CD4-positive, alpha-beta T cell treated with Interleukin-2 at 100 ng/mL for 4 hours (primary cell): ENCODE data around the gene TTC28.
"Not testable (repeated sequence)": the region's sequence is repeated elsewhere in the genome, so short reads cannot be mapped to it uniquely, and the experiment has no call there.

Experiments used
- DNase-seq: peaks from one replicate; pipeline ENCODE4 v3.0.0-alpha.2; 2020; ENCODE audit warnings: low spot score

TTC28 gene

GRCh38 chr22:28557184-28557583, 122.5 kb downstream of the TTC28 start:
- DNase-seq = no peak

- DNase-seq = not testable (repeated sequence)
Measured at GRCh38 chr22:28553108-28553866, 126.4 kb downstream of the TTC28 start.

GRCh38 chr22:28548406-28548805, 131.2 kb downstream of the TTC28 start:
- DNase-seq = no peak

GRCh38 chr22:28547132-28547842, 132.4 kb downstream of the TTC28 start:
- no peak for DNase-seq

- DNase-seq = no peak
Measured at GRCh38 chr22:28544431-28544868, 135.2 kb downstream of the TTC28 start.

- no peak for DNase-seq
Measured at GRCh38 chr22:28542980-28543621, 136.5 kb downstream of the TTC28 start.

GRCh38 chr22:28541137-28541536, 138.5 kb downstream of the TTC28 start:
- no peak for DNase-seq

- DNase-seq = no peak
Measured at GRCh38 chr22:28538922-28539321, 140.7 kb downstream of the TTC28 start.

GRCh38 chr22:28530565-28530964, 149.1 kb downstream of the TTC28 start:
- not testable (repeated sequence) for DNase-seq

- not testable (repeated sequence) for DNase-seq
Measured at GRCh38 chr22:28529144-28529543, 150.5 kb downstream of the TTC28 start.

GRCh38 chr22:28521451-28521850, 158.2 kb downstream of the TTC28 start:
- no peak for DNase-seq

- no peak for DNase-seq
Measured at GRCh38 chr22:28514321-28514821, 165.3 kb downstream of the TTC28 start.

- not testable (repeated sequence) for DNase-seq
Measured at GRCh38 chr22:28512387-28512786, 167.3 kb downstream of the TTC28 start.

GRCh38 chr22:28507896-28508295, 171.7 kb downstream of the TTC28 start:
- DNase-seq = no peak

- DNase-seq = no peak
Measured at GRCh38 chr22:28506150-28506535, 173.5 kb downstream of the TTC28 start.

- no peak for DNase-seq
Measured at GRCh38 chr22:28505416-28506149, 174.1 kb downstream of the TTC28 start.

- DNase-seq = no peak
Measured at GRCh38 chr22:28500006-28500405, 179.6 kb downstream of the TTC28 start.

- DNase-seq = no peak
Measured at GRCh38 chr22:28498044-28498443, 181.6 kb downstream of the TTC28 start.

GRCh38 chr22:28497188-28497587, 182.5 kb downstream of the TTC28 start:
- no peak for DNase-seq

GRCh38 chr22:28491289-28491688, 188.4 kb downstream of the TTC28 start:
- DNase-seq = not testable (repeated sequence)

GRCh38 chr22:28488825-28489224, 190.8 kb downstream of the TTC28 start:
- no peak for DNase-seq

- DNase-seq = no peak
Measured at GRCh38 chr22:28484662-28485061, 195.0 kb downstream of the TTC28 start.
